Suprapubic skin (tissue), 4 donors: ENCODE results near the gene WIF1. TPM values are rescaled to one million over a fixed set of nuclear protein-coding genes. Genes with fewer than 3 reads are reported as not detected.

ENCODE experiments used
- DNase-seq, 2 donors: peaks; one replicate each; pipeline ENCODE4 v3.0.0-alpha.2; 2019; ENCODE audit warnings: low spot score in 2 of 2
- H3K27ac ChIP-seq: fragments of 200-600 bp; sonication (generic); one replicate; pipeline ENCODE4 v1.5.1; 2019
- H3K27me3 ChIP-seq: fragments of 200-600 bp; sonication (generic); one replicate; pipeline ENCODE4 v1.5.1; 2019
- H3K36me3 ChIP-seq: fragments of 200-600 bp; sonication (generic); one replicate; pipeline ENCODE4 v1.5.1; 2019
- H3K4me1 ChIP-seq: fragments of 200-600 bp; sonication (generic); one replicate; pipeline ENCODE4 v1.5.1; 2019
- H3K4me3 ChIP-seq: fragments of 200-600 bp; sonication (generic); one replicate; pipeline ENCODE4 v1.5.1; 2019; ENCODE audit warnings: mild to moderate bottlenecking
- H3K9me3 ChIP-seq: fragments of 200-600 bp; sonication (generic); one replicate; pipeline ENCODE4 v1.5.1; 2019
- CTCF ChIP-seq, 2 donors: fragments of 200-600 bp in 1 of 2; fragments of 450-650 bp in 1 of 2; sonication (generic) in 1 of 2; IDR thresholded peaks; one replicate each; pipeline ENCODE4 v1.5.1; 2016 to 2019; ENCODE audit warnings: antibody characterized with exemption in 2 of 2, mild to moderate bottlenecking in 1 of 2, moderate library complexity in 1 of 2
- EP300 ChIP-seq: sonication (generic); formaldehyde crosslinking; IDR thresholded peaks from one replicate; pipeline ENCODE4 v1.6.1; 2017; ENCODE audit warnings: antibody characterized with exemption
- POLR2A ChIP-seq, 2 donors: fragments of 450-650 bp; IDR thresholded peaks; one replicate each; pipeline ENCODE4 v1.6.1; 2017; ENCODE audit warnings: antibody characterized with exemption in 2 of 2, mild to moderate bottlenecking in 2 of 2, moderate library complexity in 2 of 2
- POLR2AphosphoS5 ChIP-seq, 3 donors: sonication (generic); formaldehyde crosslinking; IDR thresholded peaks; one replicate each; pipeline ENCODE4 v1.6.1; 2017; ENCODE audit warnings: antibody characterized with exemption in 3 of 3
- WGBS: methylation state at CpG from one replicate; pipeline ENCODE4 v1.1.5; 2018; 5-methylcytosine and 5-hydroxymethylcytosine counted together
- total RNA-seq, 4 donors: library from RNA; depleted of rRNA; stranded (reverse); fragments of >200 nt; gene quantifications; one replicate each; pipeline ENCODE4 v1.1.0, GENCODE V29; 2016

The WIF1 gene
- total RNA-seq, 4 donors from 2014 or later = 0.34 to 3.0 (median 0.79) TPM

- H3K4me3 ChIP-seq = no peak overlapping the region
- no peak for DNase-seq
- TF ChIP-seq EP300 (no peak), POLR2A (IDR thresholded peaks at IDR 0.05) (no peak), POLR2AphosphoS5 (IDR thresholded peaks at IDR 0.05) (no peak), CTCF (IDR thresholded peaks at IDR 0.05) (no peak)
- H3K27ac ChIP-seq = no peak overlapping the region
- H3K27me3 ChIP-seq = no peaks in the 10 kb centered on the region
- H3K9me3 ChIP-seq = no peaks in the 10 kb centered on the region
- H3K36me3 ChIP-seq = no peaks in the 10 kb centered on the region
- WGBS = 59% methylated on average over 3 of the region's 3 CpGs
- no peaks in the 10 kb centered on the region for H3K4me1 ChIP-seq
Measured at GRCh38 chr12:65100140-65100539, 21.0 kb downstream of the WIF1 start.

- Histone ChIP-seq H3K36me3 (no peaks in the 10 kb centered on the region), H3K9me3 (no peaks in the 10 kb centered on the region), H3K4me1 (no peaks in the 10 kb centered on the region), H3K27ac (no peak overlapping the region), H3K27me3 (peaks cover 1% of the 10 kb centered on the region), H3K4me3 (no peak overlapping the region)
- 69% methylated on average over 3 of the region's 3 CpGs for WGBS
- TF ChIP-seq POLR2A (IDR thresholded peaks at IDR 0.05) = no peak
- TF ChIP-seq CTCF (IDR thresholded peaks at IDR 0.05) = no peak
- DNase-seq = no peak
Measured at GRCh38 chr12:65099182-65099581, 21.9 kb downstream of the WIF1 start.

- 76% methylated on average over 3 of the region's 3 CpGs for WGBS
- no peak for DNase-seq
- Histone ChIP-seq H3K9me3 (no peaks in the 10 kb centered on the region), H3K27ac (no peak overlapping the region), H3K4me3 (no peak overlapping the region), H3K4me1 (no peaks in the 10 kb centered on the region), H3K36me3 (no peaks in the 10 kb centered on the region), H3K27me3 (peaks cover 7% of the 10 kb centered on the region)
- TF ChIP-seq POLR2AphosphoS5 (IDR thresholded peaks at IDR 0.05) (no peak), EP300 (no peak), CTCF (IDR thresholded peaks at IDR 0.05) (no peak), POLR2A (IDR thresholded peaks at IDR 0.05) (no peak)
Measured at GRCh38 chr12:65098364-65098763, 22.7 kb downstream of the WIF1 start.

- no peak overlapping the region for H3K4me3 ChIP-seq
- peaks cover 19% of the 10 kb centered on the region for H3K27me3 ChIP-seq
- no peak overlapping the region for H3K27ac ChIP-seq
- no peaks in the 10 kb centered on the region for H3K9me3 ChIP-seq
- H3K36me3 ChIP-seq = no peaks in the 10 kb centered on the region
- H3K4me1 ChIP-seq = no peaks in the 10 kb centered on the region
- no peak for DNase-seq
- 70% methylated on average over 2 of the region's 2 CpGs for WGBS
- TF ChIP-seq POLR2AphosphoS5 (IDR thresholded peaks at IDR 0.05) (no peak), POLR2A (IDR thresholded peaks at IDR 0.05) (no peak), CTCF (IDR thresholded peaks at IDR 0.05) (no peak), EP300 (no peak)
Measured at GRCh38 chr12:65094722-65095121, 26.4 kb downstream of the WIF1 start.

GRCh38 chr12:65093606-65094005 is 27.5 kb downstream of the WIF1 start:
- Histone ChIP-seq H3K4me1 (no peaks in the 10 kb centered on the region), H3K27me3 (peaks cover 20% of the 10 kb centered on the region), H3K9me3 (no peaks in the 10 kb centered on the region), H3K36me3 (no peaks in the 10 kb centered on the region), H3K4me3 (no peak overlapping the region), H3K27ac (no peak overlapping the region)
- TF ChIP-seq POLR2A (IDR thresholded peaks at IDR 0.05) (no peak), POLR2AphosphoS5 (IDR thresholded peaks at IDR 0.05) (no peak), EP300 (no peak), CTCF (IDR thresholded peaks at IDR 0.05) (no peak)
- no peak for DNase-seq
- WGBS = 35% methylated on average over 5 of the region's 5 CpGs
